Endothelial cell of umbilical vein (primary cell): ENCODE measurements around the gene NAGPA. TPM values are rescaled to one million over a fixed set of nuclear protein-coding genes. Genes with fewer than 3 reads are reported as not detected.

Experiments used
- BruUV-seq: library from RNA; stranded (reverse); fragments of 400-500 nt; replicated peaks from 2 replicates; lab custom pipeline; 2021; lab: Mats Ljungman, UMichigan
- CTCF ChIA-PET: fragments of 300-600, 350-600 bp; sonication (Branson Sonifier 250); formaldehyde crosslinking; loops from one replicate; lab custom pipeline; 2021; ENCODE audit warnings: antibody characterized with exemption, inconsistent platforms; lab: Charles Lee
- POLR2A ChIA-PET: fragments of 300-600, 350-600 bp; sonication (Branson Sonifier 250); formaldehyde crosslinking; loops from one replicate; lab custom pipeline; 2021; ENCODE audit warnings: antibody characterized with exemption, inconsistent platforms; lab: Charles Lee
- DNase-seq: peaks from one replicate; pipeline ENCODE4 v3.0.0-alpha.2; 2011; ENCODE audit warnings: low read depth, low spot score
- FAIRE-seq: peaks from 2 replicates; lab custom pipeline; 2011; peaks lifted over from hg19 to GRCh38; lab: Jason Lieb, UNC
- H2AFZ ChIP-seq: 2 replicates; pipeline ENCODE4 v1.6.0; 2012; ENCODE audit warnings: low read depth, low read length, control low read depth, inconsistent platforms
- H3K27ac ChIP-seq: 2 replicates; pipeline ENCODE4 v1.5.1; 2011; ENCODE audit warnings: low read depth, mild to moderate bottlenecking, control low read depth, low read length, moderate library complexity; ENCODE audit not compliant: insufficient read depth
- H3K27me3 ChIP-seq, 2 experiments: 2 replicates each; pipeline versions ENCODE4 v1.6.0 to v1.6.1; 2011; ENCODE audit warnings: low read length in 2 of 2, mixed read lengths in 1 of 2; ENCODE audit not compliant: control insufficient read depth in 2 of 2, insufficient read depth in 2 of 2
- H3K36me3 ChIP-seq, 2 experiments: 2 replicates in 1 of 2; 3 replicates in 1 of 2; pipeline ENCODE4 v1.5.1; 2011; ENCODE audit warnings: low read length in 2 of 2, mild to moderate bottlenecking in 1 of 2, moderate library complexity in 1 of 2; ENCODE audit not compliant: control insufficient read depth in 2 of 2, insufficient read depth in 2 of 2; ENCODE audit errors: extremely low read depth in 1 of 2
- H3K4me1 ChIP-seq: 3 replicates; pipeline ENCODE4 v1.5.1; 2011; ENCODE audit warnings: mild to moderate bottlenecking, low read length; ENCODE audit not compliant: control insufficient read depth, insufficient read depth; ENCODE audit errors: extremely low read depth
- H3K4me2 ChIP-seq: 2 replicates; pipeline ENCODE4 v1.6.1; 2011; ENCODE audit warnings: low read length, control low read depth, mixed read lengths; ENCODE audit not compliant: insufficient read depth
- H3K4me3 ChIP-seq, 3 experiments: fragments of 200-600 bp in 1 of 3; sonication (generic), shearing (Covaris generic) in 1 of 3; replicated peaks in 1 of 3; 2 replicates each; pipeline ENCODE4 v1.5.1; 2011 to 2016; ENCODE audit warnings: control low read depth in 3 of 3, low read length in 3 of 3, mild to moderate bottlenecking in 2 of 3, inconsistent platforms in 1 of 3, low read depth in 1 of 3, moderate library complexity in 1 of 3; ENCODE audit not compliant: insufficient read depth in 1 of 3
- H3K79me2 ChIP-seq: 2 replicates; pipeline ENCODE4 v1.6.0; 2012; ENCODE audit warnings: low read length, inconsistent platforms; ENCODE audit not compliant: control insufficient read depth, insufficient read depth
- H3K9ac ChIP-seq: replicated peaks from 2 replicates; pipeline ENCODE3; 2011; ENCODE audit warnings: low read length, control low read depth; ENCODE audit not compliant: insufficient read depth; ENCODE audit errors: extremely low read depth
- H3K9me1 ChIP-seq: replicated peaks from 3 replicates; pipeline ENCODE4 v1.6.0; 2011; ENCODE audit warnings: mild to moderate bottlenecking, low read length; ENCODE audit not compliant: control insufficient read depth, insufficient read depth; ENCODE audit errors: extremely low read depth
- H3K9me3 ChIP-seq: replicated peaks from 2 replicates; pipeline ENCODE4 v1.5.1; 2012; ENCODE audit warnings: low read length, inconsistent platforms; ENCODE audit not compliant: control insufficient read depth, insufficient read depth
- H4K20me1 ChIP-seq: replicated peaks from 2 replicates; pipeline ENCODE3; 2011; ENCODE audit warnings: mild to moderate bottlenecking, low read length; ENCODE audit not compliant: control insufficient read depth, insufficient read depth; ENCODE audit errors: extremely low read depth
- CTCF ChIP-seq, 2 donors: IDR thresholded peaks; 1 replicate in 1 of 2; 2 replicates in 1 of 2; pipeline ENCODE4 v1.5.1; 2011; ENCODE audit warnings: low read length in 2 of 2, mild to moderate bottlenecking in 2 of 2, moderate library complexity in 2 of 2, control low read depth in 1 of 2, inconsistent platforms in 1 of 2, low read depth in 1 of 2; ENCODE audit not compliant: insufficient read depth in 1 of 2; ENCODE audit errors: extremely low read depth in 1 of 2
- EZH2 ChIP-seq: IDR thresholded peaks from 2 replicates; pipeline ENCODE4 v1.6.1; 2012; ENCODE audit warnings: borderline replicate concordance, low read depth, mild to moderate bottlenecking, moderate library complexity, low read length, inconsistent platforms; ENCODE audit not compliant: severe bottlenecking
- FOS ChIP-seq: IDR thresholded peaks from 2 replicates; pipeline ENCODE4 v1.6.1; 2011; ENCODE audit warnings: mild to moderate bottlenecking, low read length, moderate library complexity, borderline replicate concordance; ENCODE audit not compliant: insufficient read depth
- GATA2 ChIP-seq: IDR thresholded peaks from 2 replicates; pipeline ENCODE4 v1.7.0; 2011; ENCODE audit warnings: low read depth, mild to moderate bottlenecking, moderate library complexity, mixed read lengths, low read length; ENCODE audit not compliant: insufficient read length, insufficient read depth
- JUN ChIP-seq: IDR thresholded peaks from 2 replicates; pipeline ENCODE4 v1.6.1; 2011; ENCODE audit warnings: borderline replicate concordance, low read depth; ENCODE audit not compliant: insufficient read length, insufficient read depth
- MAX ChIP-seq: IDR thresholded peaks from 2 replicates; pipeline ENCODE4 v1.6.1; 2011; ENCODE audit not compliant: insufficient read depth, insufficient read length
- MYC ChIP-seq: IDR thresholded peaks from one replicate; pipeline ENCODE4 v1.6.1; 2011; ENCODE audit warnings: mild to moderate bottlenecking, low read depth, low read length
- POLR2A ChIP-seq: IDR thresholded peaks from 2 replicates; pipeline ENCODE4 v1.6.1; 2012; ENCODE audit warnings: low read depth, mild to moderate bottlenecking, control low read depth, low read length
- dilution Hi-C: fragments of 300-500 bp; cut with MboI; formaldehyde crosslinking; loops from one replicate; pipeline ENCODE4 v1.15.0; 2019; ENCODE audit warnings: low sequenced_read_pairs; ENCODE audit not compliant: extremely low pct_ligation_motif_present
- intact Hi-C: fragments of 100-400 bp; cut with micrococcal nuclease; formaldehyde crosslinking; loops from one replicate; pipeline ENCODE4 v1.10.0; 2022
- polyA plus RNA-seq, 4 experiments: library from polyadenylated mRNA; depleted of rRNA in 3 of 4; stranded (reverse) in 3 of 4; unstranded in 1 of 4; fragments of >200 nt; gene quantifications; 2 replicates each; pipeline versions ENCODE4 v1.2.1 to v1.2.3, GENCODE V29; 2011 to 2012; ENCODE audit warnings: missing spikeins in 1 of 4
- total RNA-seq: library from RNA; stranded (reverse); gene quantifications from 2 replicates; pipeline ENCODE4 v1.2.3, GENCODE V29; 2021

The NAGPA gene
- total and polyA plus RNA-seq, 2 donors (not counting 3 experiments of a cell fraction or from before 2014, with no cell fraction given): 29.6 to 29.9 TPM

GRCh38 chr16:5015351-5015750 lies 18.4 kb downstream of the NAGPA start:
- H3K27me3 ChIP-seq: no peaks in the 10 kb centered on the region
- BruUV-seq: no TSS peak
- H3K4me3 ChIP-seq: no peak overlapping the region
- no peaks in the 10 kb centered on the region for H4K20me1 ChIP-seq
- H3K4me2 ChIP-seq: no peak overlapping the region
- ChIA-PET POLR2A (no interaction called here), CTCF (no interaction called here)
- no peak for FAIRE-seq
- no peaks in the 10 kb centered on the region for H3K36me3 ChIP-seq
- H3K9me3 ChIP-seq: no peaks in the 10 kb centered on the region
- no peak overlapping the region for H3K9ac ChIP-seq
- no peaks in the 10 kb centered on the region for H3K79me2 ChIP-seq
- TF ChIP-seq GATA2 (no peak), EZH2 (no peak), MAX (no peak), POLR2A (no peak), MYC (no peak), FOS (no peak), CTCF (IDR thresholded peaks at IDR 0.05; ENCODE audit: extremely low read depth in 1 of 2, insufficient read depth in 1 of 2, low read depth in 1 of 2, low read length in 2 of 2) (no peak), JUN (no peak)
- H3K27ac ChIP-seq: no peak overlapping the region
- dilution Hi-C loops: no loop called here
- intact Hi-C loops: no loop called here
- DNase-seq: no peak
- no peaks in the 10 kb centered on the region for H3K4me1 ChIP-seq
- no peak overlapping the region for H2AFZ ChIP-seq
- H3K9me1 ChIP-seq: no peaks in the 10 kb centered on the region
